Fibroblast of lung (primary cell): ENCODE measurements around the gene RNLS. TPM values are rescaled to one million over a fixed set of nuclear protein-coding genes. Genes with fewer than 3 reads are reported as not detected.

ENCODE experiments used
- DNase-seq, 2 donors: peaks; one replicate each; pipeline versions ENCODE4 v3.0.0 to v3.0.0-alpha.2; 2010; ENCODE audit warnings: low read depth in 2 of 2
- H2AFZ ChIP-seq: 2 replicates; pipeline ENCODE4 v1.5.1; 2012; ENCODE audit warnings: low read length, control low read depth, inconsistent platforms
- H3K27ac ChIP-seq: 2 replicates; pipeline ENCODE4 v1.5.1; 2011; ENCODE audit warnings: low read length, control low read depth; ENCODE audit not compliant: insufficient read depth
- H3K27me3 ChIP-seq: 2 replicates; pipeline ENCODE4 v1.5.1; 2011; ENCODE audit warnings: mild to moderate bottlenecking, low read length; ENCODE audit not compliant: control insufficient read depth, insufficient read depth
- H3K36me3 ChIP-seq: 2 replicates; pipeline ENCODE4 v1.5.1; 2011; ENCODE audit warnings: low read length; ENCODE audit not compliant: control insufficient read depth, insufficient read depth
- H3K4me1 ChIP-seq: 2 replicates; pipeline ENCODE4 v1.5.1; 2011; ENCODE audit warnings: low read length; ENCODE audit not compliant: control insufficient read depth, insufficient read depth; ENCODE audit errors: extremely low read depth
- H3K4me2 ChIP-seq: 2 replicates; pipeline ENCODE4 v1.5.1; 2011; ENCODE audit warnings: low read length, control low read depth; ENCODE audit not compliant: insufficient read depth; ENCODE audit errors: extremely low read depth
- H3K4me3 ChIP-seq, 4 experiments: fragments of 200-600 bp in 1 of 4; sonication (generic) in 1 of 4; replicated peaks in 1 of 4; 2 replicates each; pipeline ENCODE4 v1.5.1; 2011 to 2016; ENCODE audit warnings: low read length in 4 of 4, low read depth in 3 of 4, mild to moderate bottlenecking in 3 of 4, control low read depth in 2 of 4, inconsistent platforms in 1 of 4, mixed read lengths in 1 of 4; ENCODE audit not compliant: insufficient read depth in 1 of 4; ENCODE audit errors: control extremely low read depth in 1 of 4
- H3K79me2 ChIP-seq: 2 replicates; pipeline ENCODE4 v1.5.1; 2012; ENCODE audit warnings: mild to moderate bottlenecking, low read length, inconsistent platforms; ENCODE audit not compliant: control insufficient read depth, insufficient read depth
- H3K9ac ChIP-seq: 2 replicates; pipeline ENCODE4 v1.5.1; 2011; ENCODE audit warnings: mild to moderate bottlenecking, low read length, control low read depth; ENCODE audit not compliant: insufficient read depth
- H3K9me3 ChIP-seq: 2 replicates; pipeline ENCODE4 v1.5.1; 2012; ENCODE audit warnings: low read depth, low read length; ENCODE audit not compliant: control insufficient read depth, insufficient read depth
- H4K20me1 ChIP-seq: 2 replicates; pipeline ENCODE4 v1.5.1; 2011; ENCODE audit warnings: low read length; ENCODE audit not compliant: control insufficient read depth, insufficient read depth; ENCODE audit errors: extremely low read depth
- CTCF ChIP-seq, 2 donors: IDR thresholded peaks in 1 of 2; conservative IDR thresholded peaks in 1 of 2; 1 replicate in 1 of 2; 2 replicates in 1 of 2; pipeline ENCODE4 v1.5.1; 2011 to 2012; ENCODE audit warnings: low read length in 2 of 2, control low read depth in 1 of 2, inconsistent platforms in 1 of 2, low read depth in 1 of 2, mild to moderate bottlenecking in 1 of 2
- EZH2 ChIP-seq: IDR thresholded peaks from 2 replicates; pipeline ENCODE4 v1.5.1; 2012; ENCODE audit warnings: low read length, control low read depth, mild to moderate bottlenecking; ENCODE audit errors: missing control alignments
- polyA plus RNA-seq, 2 donors: library from polyadenylated mRNA; depleted of rRNA in 1 of 2; stranded (reverse) in 1 of 2; unstranded in 1 of 2; fragments of >200 nt; gene quantifications; 2 replicates each; pipeline ENCODE4 v1.2.1, GENCODE V29; 2011 to 2012; ENCODE audit warnings: missing spikeins in 1 of 2
- total RNA-seq: library from RNA; depleted of rRNA; stranded (reverse); fragments of >200 nt; gene quantifications from 2 replicates; pipeline ENCODE4 v1.2.1, GENCODE V29; 2014

The RNLS gene
- total and polyA plus RNA-seq, 2 donors (not counting 1 experiment from before 2014, with no cell fraction given) = 16.5 to 18.4 TPM

GRCh38 chr10:88415533-88416130 lies 167.5 kb downstream of the RNLS start:
- H2AFZ ChIP-seq = no peak overlapping the region
- no peak overlapping the region for H3K27ac ChIP-seq
- H3K79me2 ChIP-seq = no peaks in the 10 kb centered on the region
- TF ChIP-seq CTCF (conservative IDR thresholded peaks at IDR 0.05 in 1 of 2, IDR thresholded peaks at IDR 0.05 in 1 of 2; ENCODE audit: low read depth in 1 of 2, low read length in 2 of 2) = no peak
- no peak for TF ChIP-seq EZH2
- H3K4me1 ChIP-seq = no peaks in the 10 kb centered on the region
- no peak overlapping the region for H3K9ac ChIP-seq
- H3K9me3 ChIP-seq = no peaks in the 10 kb centered on the region
- no peak overlapping the region for H3K4me3 ChIP-seq
- no peak overlapping the region for H3K4me2 ChIP-seq
- no peak for DNase-seq
- no peaks in the 10 kb centered on the region for H4K20me1 ChIP-seq
- H3K27me3 ChIP-seq = no peaks in the 10 kb centered on the region
- H3K36me3 ChIP-seq = no peaks in the 10 kb centered on the region

GRCh38 chr10:88413412-88413811 lies 169.7 kb downstream of the RNLS start:
- H2AFZ ChIP-seq = no peak overlapping the region
- DNase-seq = no peak
- no peaks in the 10 kb centered on the region for H3K27me3 ChIP-seq
- H3K4me3 ChIP-seq = no peak overlapping the region
- H3K4me2 ChIP-seq = no peak overlapping the region
- H3K4me1 ChIP-seq = no peaks in the 10 kb centered on the region
- H3K9me3 ChIP-seq = no peaks in the 10 kb centered on the region
- TF ChIP-seq EZH2 (no peak), CTCF (conservative IDR thresholded peaks at IDR 0.05 in 1 of 2, IDR thresholded peaks at IDR 0.05 in 1 of 2; ENCODE audit: low read depth in 1 of 2, low read length in 2 of 2) (no peak)
- no peak overlapping the region for H3K27ac ChIP-seq
- no peak overlapping the region for H3K9ac ChIP-seq
- no peaks in the 10 kb centered on the region for H3K79me2 ChIP-seq
- H3K36me3 ChIP-seq = no peaks in the 10 kb centered on the region
- H4K20me1 ChIP-seq = no peaks in the 10 kb centered on the region

GRCh38 chr10:88411772-88412349 lies 171.3 kb downstream of the RNLS start:
- H4K20me1 ChIP-seq = no peaks in the 10 kb centered on the region
- H3K4me2 ChIP-seq = no peak overlapping the region
- no peaks in the 10 kb centered on the region for H3K9me3 ChIP-seq
- no peaks in the 10 kb centered on the region for H3K27me3 ChIP-seq
- TF ChIP-seq EZH2 = no peak
- no peak for TF ChIP-seq CTCF (conservative IDR thresholded peaks at IDR 0.05 in 1 of 2, IDR thresholded peaks at IDR 0.05 in 1 of 2; ENCODE audit: low read depth in 1 of 2, low read length in 2 of 2)
- no peak overlapping the region for H3K9ac ChIP-seq
- H3K36me3 ChIP-seq = no peaks in the 10 kb centered on the region
- DNase-seq = no peak
- no peak overlapping the region for H3K27ac ChIP-seq
- no peak overlapping the region for H2AFZ ChIP-seq
- no peaks in the 10 kb centered on the region for H3K79me2 ChIP-seq
- H3K4me3 ChIP-seq = no peak overlapping the region
- H3K4me1 ChIP-seq = no peaks in the 10 kb centered on the region
